GM12878 (cell line): ENCODE results near the gene NOSTRIN. TPM values are rescaled to one million over a fixed set of nuclear protein-coding genes. Genes with fewer than 3 reads are reported as not detected.

Experiments
- ATAC-seq: fragments of 200-7000 bp; cut with Tn5 transposase; 3 replicates; pipeline ENCODE4 v1.9.1; 2020; ENCODE audit warnings: mild to moderate bottlenecking, moderate library complexity
- BruUV-seq: library from RNA; stranded (reverse); fragments of 400-500 nt; replicated peaks from 2 replicates; lab custom pipeline; 2021; lab: Mats Ljungman, UMichigan
- CTCF ChIA-PET: fragments of 300-600 bp; sonication (Branson Sonifier 250); formaldehyde crosslinking; extraction: SDS; loops from one replicate; lab custom pipeline; 2021; ENCODE audit warnings: inconsistent platforms; lab: Yijun Ruan, JAX
- POLR2A ChIA-PET: fragments of 350-600 bp; formaldehyde crosslinking; extraction: SDS; loops from one replicate; lab custom pipeline; 2021; ENCODE audit warnings: inconsistent platforms; lab: Charles Lee
- RAD21 ChIA-PET: fragments of 300-600 bp; sonication (Branson Sonifier 250); formaldehyde crosslinking; loops from one replicate; lab custom pipeline; 2023; ENCODE audit warnings: antibody characterized with exemption; ENCODE audit not compliant: unreplicated experiment; lab: Charles Lee
- SMC1A ChIA-PET: fragments of 300-600 bp; sonication (Branson Sonifier 250); formaldehyde crosslinking; loops from one replicate; lab custom pipeline; 2023; ENCODE audit not compliant: unreplicated experiment, uncharacterized antibody; lab: Charles Lee
- DNase-seq: peaks from one replicate; pipeline ENCODE4 v3.0.0-alpha.2; 2011; ENCODE audit warnings: low read depth, low spot score
- FAIRE-seq: peaks from 3 replicates; lab custom pipeline; 2011; peaks lifted over from hg19 to GRCh38; lab: Jason Lieb, UNC
- H2AFZ ChIP-seq: 2 replicates; pipeline ENCODE4 v1.6.0; 2011; ENCODE audit warnings: low read depth, low read length, control low read depth; ENCODE audit not compliant: control insufficient read depth
- H3K27ac ChIP-seq: 2 replicates; pipeline ENCODE4 v1.5.1; 2011; ENCODE audit warnings: control low read depth; ENCODE audit not compliant: control insufficient read depth, insufficient read depth
- H3K27me3 ChIP-seq, 2 experiments: replicated peaks in 1 of 2; 2 replicates each; pipeline versions ENCODE4 v1.6.0 to v1.6.1; 2011; ENCODE audit warnings: low read length in 1 of 2; ENCODE audit not compliant: control insufficient read depth in 2 of 2, insufficient read depth in 2 of 2
- H3K36me3 ChIP-seq, 2 experiments: 2 replicates each; pipeline ENCODE4 v1.5.1; 2011; ENCODE audit warnings: low read length in 1 of 2; ENCODE audit not compliant: control insufficient read depth in 2 of 2, insufficient read depth in 2 of 2
- H3K4me1 ChIP-seq: 2 replicates; pipeline ENCODE4 v1.6.1; 2011; ENCODE audit warnings: mild to moderate bottlenecking, low read length, moderate library complexity, mixed read lengths; ENCODE audit not compliant: control insufficient read depth, insufficient read depth
- H3K4me2 ChIP-seq: 2 replicates; pipeline ENCODE4 v1.6.0; 2011; ENCODE audit warnings: control low read depth; ENCODE audit not compliant: control insufficient read depth, insufficient read depth
- H3K4me3 ChIP-seq: fragments of 200-600 bp; sonication (generic); 2 replicates; pipeline ENCODE4 v1.5.1; 2016
- H3K79me2 ChIP-seq: 2 replicates; pipeline ENCODE4 v1.6.0; 2011; ENCODE audit warnings: low read length; ENCODE audit not compliant: control insufficient read depth, insufficient read depth
- H3K9ac ChIP-seq: 2 replicates; pipeline ENCODE4 v1.8.0; 2011; ENCODE audit warnings: low read length, control low read depth, mixed read lengths; ENCODE audit not compliant: control insufficient read depth, insufficient read depth
- H3K9me3 ChIP-seq: replicated peaks from 3 replicates; pipeline ENCODE4 v1.5.1; 2011; ENCODE audit warnings: mild to moderate bottlenecking, low read length; ENCODE audit not compliant: control insufficient read depth, insufficient read depth
- H4K20me1 ChIP-seq: 2 replicates; pipeline ENCODE4 v1.6.0; 2011; ENCODE audit not compliant: control insufficient read depth, insufficient read depth
- BMI1 ChIP-seq: fragments of 450-650 bp; IDR thresholded peaks from 2 replicates; pipeline ENCODE4 v1.6.1; 2016; ENCODE audit warnings: mild to moderate bottlenecking, moderate library complexity, borderline replicate concordance
- BRCA1 ChIP-seq: IDR thresholded peaks from 2 replicates; pipeline ENCODE4 v1.6.1; 2011; ENCODE audit warnings: low read depth, low read length, improper control_type of control experiment
- CHD2 ChIP-seq: IDR thresholded peaks from 2 replicates; pipeline ENCODE4 v1.6.1; 2011; ENCODE audit warnings: low read depth, low read length, improper control_type of control experiment, borderline replicate concordance
- IKZF2 ChIP-seq, 2 experiments: fragments of 450-650 bp; IDR thresholded peaks; 2 replicates each; pipeline ENCODE4 v1.6.1; 2017; ENCODE audit warnings: mild to moderate bottlenecking in 2 of 2, moderate library complexity in 2 of 2
- MEF2B ChIP-seq: fragments of 450-650 bp; IDR thresholded peaks from 2 replicates; pipeline ENCODE4 v1.6.1; 2018; ENCODE audit warnings: mild to moderate bottlenecking, moderate library complexity; ENCODE audit not compliant: partially characterized antibody, poor library complexity, severe bottlenecking
- RCOR1 ChIP-seq: conservative IDR thresholded peaks from 2 replicates; pipeline ENCODE4 v1.6.1; 2012; ENCODE audit warnings: low read depth, low read length, improper control_type of control experiment
- WGBS: methylation state at CpG from one replicate; pipeline ENCODE4 v1.1.6; 2016; ENCODE audit warnings: low lambda C conversion rate; ENCODE audit not compliant: insufficient replicate concordance, insufficient coverage; ENCODE audit errors: missing lambda C conversion rate; 5-methylcytosine and 5-hydroxymethylcytosine counted together
- in situ Hi-C: fragments of 300-500 bp; cut with MboI; formaldehyde crosslinking; loops from 9 replicates; pipeline ENCODE4 v1.14.3; 2018; ENCODE audit warnings: mixed read lengths
- intact Hi-C: fragments of 100-400 bp; cut with micrococcal nuclease; formaldehyde crosslinking; loops from one replicate; pipeline ENCODE4 v1.14.2; 2022; ENCODE audit not compliant: unreplicated experiment
- polyA plus RNA-seq, 11 experiments: library from polyadenylated mRNA; depleted of rRNA in 4 of 11; unstranded in 6 of 11; stranded (reverse) in 5 of 11; fragments of >200 nt; fragmentation: Nextera tagmentation in 4 of 11; fragmentation: Illumina TruSeq in 1 of 11; extraction: Ambion mirVana in 4 of 11; extraction: Trizol in 1 of 11; gene quantifications; 1 replicate in 1 of 11; 2 replicates in 10 of 11; pipeline versions ENCODE4 v1.2.1 to v1.2.3, GENCODE V29; 2011 to 2016; ENCODE audit warnings: inconsistent platforms in 2 of 11, missing spikeins in 2 of 11, low read depth in 1 of 11
- total RNA-seq, 4 experiments: library from RNA; depleted of rRNA in 3 of 4; stranded (reverse); fragments of >200 nt in 3 of 4; fragmentation: Illumina TruSeq in 1 of 4; extraction: Trizol in 1 of 4; gene quantifications; 2 replicates each; pipeline versions ENCODE4 v1.2.1 to v1.2.3, GENCODE V29; 2013 to 2021
- TF ChIP-seq, protein P1 (sequence below): IDR thresholded peaks from 2 replicates; pipeline ENCODE4 v1.6.1; 2012; ENCODE audit warnings: mild to moderate bottlenecking, low read depth, low read length
- TF ChIP-seq, protein P2 (sequence below): fragments of 450-650 bp; IDR thresholded peaks from 2 replicates; pipeline ENCODE4 v1.6.1; 2017; ENCODE audit warnings: low read depth, mild to moderate bottlenecking, moderate library complexity
- TF ChIP-seq, protein P3 (sequence below): fragments of 450-650 bp; IDR thresholded peaks from 2 replicates; pipeline ENCODE4 v1.6.1; 2017; ENCODE audit warnings: mild to moderate bottlenecking

The NOSTRIN gene
- total and polyA plus RNA-seq, 10 of the 15 experiments (the other 5 are each of a cell fraction or from before 2014, with no cell fraction given): 0.13 to 0.42 (median 0.37) TPM; not detected in 5

DNA sequence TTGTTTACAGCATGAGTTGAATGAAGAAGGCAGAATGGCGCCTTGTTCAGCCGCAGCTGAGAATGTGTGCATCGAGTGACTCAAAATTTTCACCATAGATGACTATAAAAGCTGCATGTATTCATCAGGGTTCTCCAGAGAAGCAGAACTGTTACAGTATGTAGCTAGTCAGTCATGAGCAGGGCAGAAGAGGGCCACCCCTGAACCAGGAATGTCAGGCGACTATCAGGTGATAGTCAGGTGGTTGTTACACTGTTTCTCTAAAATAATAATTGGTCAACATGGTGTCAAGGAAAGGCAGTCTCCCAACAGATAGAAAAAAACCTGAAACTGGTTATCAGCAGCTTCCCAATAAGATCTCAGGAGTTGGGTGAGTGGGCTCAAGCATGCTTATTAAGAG, 20.2 kb upstream of the NOSTRIN start:
- POLR2A ChIA-PET: no interaction called here
- 33% methylated on average over 4 of the region's 4 CpGs for WGBS

DNA sequence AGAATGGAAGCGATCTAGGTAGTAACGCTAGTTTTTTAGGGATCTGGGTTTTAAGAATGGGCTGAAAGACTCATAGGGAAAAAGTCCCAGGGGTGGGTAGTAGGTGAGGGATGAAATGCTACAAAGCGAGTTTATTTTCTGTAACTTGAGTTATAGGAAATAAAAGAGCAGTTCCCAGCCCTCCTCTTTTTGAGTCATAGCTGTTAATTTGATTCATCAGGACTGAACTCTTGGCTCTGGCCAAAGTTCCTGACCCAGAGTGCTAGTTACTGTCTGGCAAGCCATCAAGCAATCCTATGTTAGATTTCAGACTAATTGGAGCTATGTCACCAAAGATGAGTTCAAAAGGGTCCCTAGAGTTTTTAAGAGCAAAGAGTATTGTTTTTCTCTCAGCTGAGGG, 17.4 kb upstream of the NOSTRIN start:
- no peaks in the 10 kb centered on the region for H3K79me2 ChIP-seq
- RAD21 ChIA-PET: no interaction called here
- FAIRE-seq (no peak), DNase-seq (no peak), ATAC-seq (no peak)
- no peaks in the 10 kb centered on the region for H3K27me3 ChIP-seq
- no peak overlapping the region for H3K4me3 ChIP-seq
- BruUV-seq: no TSS peak
- intact Hi-C loops: no loop called here
- CTCF ChIA-PET: interaction anchor here (0.8 kb wide), 1 partner anchor 12 kb away, joined by 3 read pairs; no protein-coding TSS in a partner anchor
- no peaks in the 10 kb centered on the region for H3K4me1 ChIP-seq
- H3K9ac ChIP-seq: no peak overlapping the region
- H2AFZ ChIP-seq: no peak overlapping the region
- H3K27ac ChIP-seq: no peak overlapping the region
- in situ Hi-C loops: no loop called here
- no peaks in the 10 kb centered on the region for H4K20me1 ChIP-seq
- no peak overlapping the region for H3K4me2 ChIP-seq
- no peaks in the 10 kb centered on the region for H3K36me3 ChIP-seq
- SMC1A ChIA-PET: interaction anchor here (1.0 kb wide), 1 partner anchor 163 kb away, joined by 3 read pairs; no protein-coding TSS in a partner anchor
- no peaks in the 10 kb centered on the region for H3K9me3 ChIP-seq
- POLR2A ChIA-PET: no interaction called here
- 67% methylated on average over 3 of the region's 3 CpGs for WGBS
- TF ChIP-seq BMI1: no peak
- TF ChIP-seq, protein P1, sequence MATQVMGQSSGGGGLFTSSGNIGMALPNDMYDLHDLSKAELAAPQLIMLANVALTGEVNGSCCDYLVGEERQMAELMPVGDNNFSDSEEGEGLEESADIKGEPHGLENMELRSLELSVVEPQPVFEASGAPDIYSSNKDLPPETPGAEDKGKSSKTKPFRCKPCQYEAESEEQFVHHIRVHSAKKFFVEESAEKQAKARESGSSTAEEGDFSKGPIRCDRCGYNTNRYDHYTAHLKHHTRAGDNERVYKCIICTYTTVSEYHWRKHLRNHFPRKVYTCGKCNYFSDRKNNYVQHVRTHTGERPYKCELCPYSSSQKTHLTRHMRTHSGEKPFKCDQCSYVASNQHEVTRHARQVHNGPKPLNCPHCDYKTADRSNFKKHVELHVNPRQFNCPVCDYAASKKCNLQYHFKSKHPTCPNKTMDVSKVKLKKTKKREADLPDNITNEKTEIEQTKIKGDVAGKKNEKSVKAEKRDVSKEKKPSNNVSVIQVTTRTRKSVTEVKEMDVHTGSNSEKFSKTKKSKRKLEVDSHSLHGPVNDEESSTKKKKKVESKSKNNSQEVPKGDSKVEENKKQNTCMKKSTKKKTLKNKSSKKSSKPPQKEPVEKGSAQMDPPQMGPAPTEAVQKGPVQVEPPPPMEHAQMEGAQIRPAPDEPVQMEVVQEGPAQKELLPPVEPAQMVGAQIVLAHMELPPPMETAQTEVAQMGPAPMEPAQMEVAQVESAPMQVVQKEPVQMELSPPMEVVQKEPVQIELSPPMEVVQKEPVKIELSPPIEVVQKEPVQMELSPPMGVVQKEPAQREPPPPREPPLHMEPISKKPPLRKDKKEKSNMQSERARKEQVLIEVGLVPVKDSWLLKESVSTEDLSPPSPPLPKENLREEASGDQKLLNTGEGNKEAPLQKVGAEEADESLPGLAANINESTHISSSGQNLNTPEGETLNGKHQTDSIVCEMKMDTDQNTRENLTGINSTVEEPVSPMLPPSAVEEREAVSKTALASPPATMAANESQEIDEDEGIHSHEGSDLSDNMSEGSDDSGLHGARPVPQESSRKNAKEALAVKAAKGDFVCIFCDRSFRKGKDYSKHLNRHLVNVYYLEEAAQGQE: no peak
- TF ChIP-seq RCOR1: no peak
- TF ChIP-seq IKZF2 (IDR thresholded peaks at IDR 0.05): no peak
- no peak for TF ChIP-seq CHD2
- TF ChIP-seq, protein P2, sequence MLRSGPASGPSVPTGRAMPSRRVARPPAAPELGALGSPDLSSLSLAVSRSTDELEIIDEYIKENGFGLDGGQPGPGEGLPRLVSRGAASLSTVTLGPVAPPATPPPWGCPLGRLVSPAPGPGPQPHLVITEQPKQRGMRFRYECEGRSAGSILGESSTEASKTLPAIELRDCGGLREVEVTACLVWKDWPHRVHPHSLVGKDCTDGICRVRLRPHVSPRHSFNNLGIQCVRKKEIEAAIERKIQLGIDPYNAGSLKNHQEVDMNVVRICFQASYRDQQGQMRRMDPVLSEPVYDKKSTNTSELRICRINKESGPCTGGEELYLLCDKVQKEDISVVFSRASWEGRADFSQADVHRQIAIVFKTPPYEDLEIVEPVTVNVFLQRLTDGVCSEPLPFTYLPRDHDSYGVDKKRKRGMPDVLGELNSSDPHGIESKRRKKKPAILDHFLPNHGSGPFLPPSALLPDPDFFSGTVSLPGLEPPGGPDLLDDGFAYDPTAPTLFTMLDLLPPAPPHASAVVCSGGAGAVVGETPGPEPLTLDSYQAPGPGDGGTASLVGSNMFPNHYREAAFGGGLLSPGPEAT: no peak
- TF ChIP-seq, protein P3, sequence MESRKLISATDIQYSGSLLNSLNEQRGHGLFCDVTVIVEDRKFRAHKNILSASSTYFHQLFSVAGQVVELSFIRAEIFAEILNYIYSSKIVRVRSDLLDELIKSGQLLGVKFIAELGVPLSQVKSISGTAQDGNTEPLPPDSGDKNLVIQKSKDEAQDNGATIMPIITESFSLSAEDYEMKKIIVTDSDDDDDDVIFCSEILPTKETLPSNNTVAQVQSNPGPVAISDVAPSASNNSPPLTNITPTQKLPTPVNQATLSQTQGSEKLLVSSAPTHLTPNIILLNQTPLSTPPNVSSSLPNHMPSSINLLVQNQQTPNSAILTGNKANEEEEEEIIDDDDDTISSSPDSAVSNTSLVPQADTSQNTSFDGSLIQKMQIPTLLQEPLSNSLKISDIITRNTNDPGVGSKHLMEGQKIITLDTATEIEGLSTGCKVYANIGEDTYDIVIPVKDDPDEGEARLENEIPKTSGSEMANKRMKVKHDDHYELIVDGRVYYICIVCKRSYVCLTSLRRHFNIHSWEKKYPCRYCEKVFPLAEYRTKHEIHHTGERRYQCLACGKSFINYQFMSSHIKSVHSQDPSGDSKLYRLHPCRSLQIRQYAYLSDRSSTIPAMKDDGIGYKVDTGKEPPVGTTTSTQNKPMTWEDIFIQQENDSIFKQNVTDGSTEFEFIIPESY: no peak

More for the DNA sequence above, 20.2 kb upstream of the NOSTRIN start:
- no peak for DNase-seq
- FAIRE-seq: no peak
- H3K4me3 ChIP-seq: no peak overlapping the region
- H4K20me1 ChIP-seq: no peaks in the 10 kb centered on the region
- TF ChIP-seq MEF2B (no peak), BRCA1 (no peak)
- no peaks in the 10 kb centered on the region for H3K36me3 ChIP-seq
- intact Hi-C loops (no loop called here), in situ Hi-C loops (no loop called here)
- ChIA-PET RAD21 (no interaction called here), SMC1A (no interaction called here), CTCF (interaction anchor here (0.9 kb wide), 1 partner anchor 139 kb away, joined by 3 read pairs; no protein-coding TSS in a partner anchor)
- BruUV-seq: no TSS peak
- no peak overlapping the region for H3K27ac ChIP-seq
- no peak overlapping the region for H2AFZ ChIP-seq
- H3K4me1 ChIP-seq: no peaks in the 10 kb centered on the region
- no peak overlapping the region for H3K9ac ChIP-seq
- H3K27me3 ChIP-seq: no peaks in the 10 kb centered on the region
- H3K79me2 ChIP-seq: no peaks in the 10 kb centered on the region
- no peak for ATAC-seq
- H3K4me2 ChIP-seq: no peak overlapping the region
- H3K9me3 ChIP-seq: no peaks in the 10 kb centered on the region
